Fibroblast of the aortic adventitia (primary cell): ENCODE measurements around the gene DHRS7. TPM values are rescaled to one million over a fixed set of nuclear protein-coding genes. Genes with fewer than 3 reads are reported as not detected.

Experiments
- DNase-seq: peaks from one replicate; pipeline ENCODE4 v3.0.0-alpha.2; 2010; ENCODE audit warnings: low read depth
- H3K4me3 ChIP-seq: 2 replicates; pipeline ENCODE4 v1.5.1; 2011; ENCODE audit warnings: low read depth, mild to moderate bottlenecking, control low read depth, low read length, moderate library complexity
- total RNA-seq: library from RNA; depleted of rRNA; stranded (reverse); fragments of >200 nt; gene quantifications from 2 replicates; pipeline ENCODE4 v1.2.3, GENCODE V29; 2012; ENCODE audit warnings: low replicate concordance
- TF ChIP-seq, protein P1 (sequence below): IDR thresholded peaks from 2 replicates; pipeline ENCODE4 v1.5.1; 2011; ENCODE audit warnings: mild to moderate bottlenecking, low read length, control low read depth, inconsistent platforms; ENCODE audit not compliant: insufficient read depth

The DHRS7 gene
- total RNA-seq, 1 donor = 37.5 TPM

- TF ChIP-seq, protein P1, sequence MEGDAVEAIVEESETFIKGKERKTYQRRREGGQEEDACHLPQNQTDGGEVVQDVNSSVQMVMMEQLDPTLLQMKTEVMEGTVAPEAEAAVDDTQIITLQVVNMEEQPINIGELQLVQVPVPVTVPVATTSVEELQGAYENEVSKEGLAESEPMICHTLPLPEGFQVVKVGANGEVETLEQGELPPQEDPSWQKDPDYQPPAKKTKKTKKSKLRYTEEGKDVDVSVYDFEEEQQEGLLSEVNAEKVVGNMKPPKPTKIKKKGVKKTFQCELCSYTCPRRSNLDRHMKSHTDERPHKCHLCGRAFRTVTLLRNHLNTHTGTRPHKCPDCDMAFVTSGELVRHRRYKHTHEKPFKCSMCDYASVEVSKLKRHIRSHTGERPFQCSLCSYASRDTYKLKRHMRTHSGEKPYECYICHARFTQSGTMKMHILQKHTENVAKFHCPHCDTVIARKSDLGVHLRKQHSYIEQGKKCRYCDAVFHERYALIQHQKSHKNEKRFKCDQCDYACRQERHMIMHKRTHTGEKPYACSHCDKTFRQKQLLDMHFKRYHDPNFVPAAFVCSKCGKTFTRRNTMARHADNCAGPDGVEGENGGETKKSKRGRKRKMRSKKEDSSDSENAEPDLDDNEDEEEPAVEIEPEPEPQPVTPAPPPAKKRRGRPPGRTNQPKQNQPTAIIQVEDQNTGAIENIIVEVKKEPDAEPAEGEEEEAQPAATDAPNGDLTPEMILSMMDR = no peak
- no peak overlapping the region for H3K4me3 ChIP-seq
- DNase-seq = no peak
Measured at GRCh38 chr14:60175255-60175902, 10.2 kb upstream of the DHRS7 start.

- no peak for DNase-seq
- TF ChIP-seq, protein P1 = no peak
- H3K4me3 ChIP-seq = no peak overlapping the region
Measured at GRCh38 chr14:60174352-60175254, 9.4 kb upstream of the DHRS7 start.

GRCh38 chr14:60171690-60172089 lies 6.5 kb upstream of the DHRS7 start:
- no peak for DNase-seq
- TF ChIP-seq, protein P1 = no peak
- no peak overlapping the region for H3K4me3 ChIP-seq

- H3K4me3 ChIP-seq = no peak overlapping the region
- DNase-seq = no peak
- TF ChIP-seq, protein P1 = no peak
Measured at GRCh38 chr14:60170948-60171347, 5.8 kb upstream of the DHRS7 start.

DNA sequence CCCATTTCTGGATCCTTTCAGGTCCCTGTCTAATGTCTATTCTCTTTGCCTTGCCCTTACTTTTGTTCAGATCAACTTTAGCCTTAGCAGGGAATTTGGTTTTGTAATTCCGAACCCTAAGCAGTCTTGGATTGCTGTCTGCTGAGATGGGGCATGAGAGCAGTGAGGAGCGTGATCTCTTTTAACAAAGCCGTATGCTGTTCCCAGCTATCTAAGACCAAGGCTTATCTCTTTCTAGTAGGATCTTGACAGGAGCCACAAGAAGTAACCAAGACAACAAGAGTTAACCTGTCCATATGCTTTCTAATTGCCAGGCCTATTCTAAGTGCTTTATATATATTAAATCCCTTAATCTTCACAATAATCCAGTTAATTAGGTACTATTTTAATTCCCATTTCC lies 4.5 kb upstream of the DHRS7 start:
- TF ChIP-seq, protein P1 = no peak
- DNase-seq = no peak
- no peak overlapping the region for H3K4me3 ChIP-seq

DNA sequence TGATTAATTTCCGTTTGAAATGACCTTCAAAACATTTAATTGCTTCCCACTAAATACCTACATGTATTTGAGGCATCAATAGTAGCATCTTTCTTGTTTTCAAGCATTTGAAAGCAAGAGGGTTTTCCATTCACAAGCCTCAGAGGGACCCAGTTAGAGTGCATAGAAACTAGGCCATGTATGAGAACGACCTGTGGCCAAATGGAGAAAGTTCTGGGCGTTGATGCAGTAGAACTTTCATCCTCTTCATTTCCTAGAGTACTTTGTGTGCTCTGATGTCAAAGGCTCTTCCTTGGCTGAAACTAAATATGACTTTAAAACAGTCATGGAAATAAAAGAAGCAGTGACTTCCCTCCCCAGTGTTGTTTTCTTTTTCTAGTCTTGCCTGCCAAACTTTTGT lies 944 bp upstream of the DHRS7 start:
- no peak overlapping the region for H3K4me3 ChIP-seq
- TF ChIP-seq, protein P1 = no peak
- no peak for DNase-seq

DNA sequence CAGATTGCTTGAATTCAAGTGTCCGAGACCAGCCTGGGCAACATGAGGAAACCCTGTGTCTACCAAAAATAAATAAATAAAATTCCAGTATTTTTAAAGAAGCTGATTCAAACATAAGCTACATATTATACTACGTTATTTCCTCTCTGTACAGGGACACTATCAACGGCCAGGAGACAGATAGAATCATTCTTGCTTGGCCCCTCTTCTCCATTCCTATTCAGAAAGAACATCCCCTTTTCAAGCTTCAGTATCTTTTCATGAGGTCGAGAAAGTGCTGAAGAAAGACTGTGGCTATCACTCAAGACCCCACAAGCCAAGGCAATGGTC lies 314 bp upstream of the DHRS7 start:
- DNase-seq = no peak
- peak overlapping the region; percentile 92 for H3K4me3 ChIP-seq
- TF ChIP-seq, protein P1 = no peak
